TTC549 (cell line): ENCODE measurements around the gene PTPN13.
A peak's percentile ranks its signal among the peaks of the same experiment; 100 is the strongest.

ENCODE experiments used
- FAIRE-seq: peaks from 2 replicates; lab custom pipeline; 2012; peaks lifted over from hg19 to GRCh38; lab: Jason Lieb, UNC

PTPN13 gene

GRCh38 chr4:86593688-86594558, at the start of gene PTPN13:
Gene PTPN13 (plus strand): TSS chr4:86594315. CDS start chr4:86635257, 40,942 bp downstream.
- peak; percentile 96 for FAIRE-seq

DNA sequence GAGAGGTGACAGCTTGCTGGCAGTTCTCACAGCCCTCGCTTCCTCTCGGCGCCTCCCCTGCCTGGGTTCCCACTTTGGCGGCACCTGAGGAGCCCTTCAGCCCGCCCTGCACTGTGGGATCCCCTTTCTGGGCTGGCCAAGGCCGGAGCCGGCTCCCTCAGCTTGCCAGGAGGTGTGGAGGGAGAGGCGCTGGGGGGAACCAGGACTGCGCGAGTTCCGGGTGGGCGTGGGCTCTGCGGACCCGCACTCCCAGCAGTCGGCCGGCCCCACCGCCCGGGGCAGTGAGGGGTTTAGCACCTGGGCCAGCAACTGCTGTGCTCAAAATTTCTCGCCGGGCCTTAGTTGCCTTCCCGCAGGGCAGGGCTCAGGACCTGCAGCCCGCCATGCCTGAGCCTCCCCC, 47.0 kb upstream of the PTPN13 start:
- no peak for FAIRE-seq

- FAIRE-seq = no peak
These were observed 44.8 kb upstream of the PTPN13 start for GRCh38 chr4:86549163-86549788.

DNA sequence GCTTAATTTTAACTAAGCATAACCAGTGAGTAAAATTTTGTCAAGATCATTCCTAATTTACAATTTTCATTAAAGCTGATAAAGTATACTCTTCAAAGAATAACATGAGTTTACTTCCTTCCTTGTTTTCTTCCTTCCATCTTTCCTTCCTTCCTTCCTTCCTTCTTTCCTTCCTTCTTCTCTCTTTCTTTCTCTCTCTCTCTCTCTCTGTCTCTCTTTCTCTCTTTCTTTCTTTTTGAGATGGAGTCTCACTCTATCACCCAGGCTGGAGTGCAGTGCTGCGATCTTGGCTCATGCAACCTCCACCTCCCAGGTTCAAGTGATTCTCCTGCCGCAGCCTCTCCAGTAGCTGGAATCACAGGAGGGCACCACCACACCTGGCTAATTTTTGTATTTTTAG, 42.7 kb upstream of the PTPN13 start:
- no peak for FAIRE-seq

DNA sequence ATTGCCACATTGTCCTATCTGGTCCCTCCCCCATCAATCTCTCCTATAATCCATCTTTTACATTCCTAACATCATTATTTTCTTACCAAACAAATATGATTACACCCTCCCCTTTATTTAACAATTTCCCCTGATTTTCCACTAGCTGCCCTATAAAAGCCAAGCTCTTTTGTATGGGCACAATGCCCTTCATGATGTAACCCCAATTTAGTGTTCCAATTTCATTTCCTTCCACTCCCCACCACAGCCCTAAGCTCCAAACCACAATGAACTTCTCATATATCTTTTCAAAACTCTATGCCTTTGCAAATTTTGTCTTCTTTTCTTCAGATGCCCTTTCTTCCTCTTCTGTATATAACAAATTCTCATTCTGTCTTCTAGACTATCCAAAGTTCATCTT, 39.5 kb upstream of the PTPN13 start:
- FAIRE-seq = no peak

DNA sequence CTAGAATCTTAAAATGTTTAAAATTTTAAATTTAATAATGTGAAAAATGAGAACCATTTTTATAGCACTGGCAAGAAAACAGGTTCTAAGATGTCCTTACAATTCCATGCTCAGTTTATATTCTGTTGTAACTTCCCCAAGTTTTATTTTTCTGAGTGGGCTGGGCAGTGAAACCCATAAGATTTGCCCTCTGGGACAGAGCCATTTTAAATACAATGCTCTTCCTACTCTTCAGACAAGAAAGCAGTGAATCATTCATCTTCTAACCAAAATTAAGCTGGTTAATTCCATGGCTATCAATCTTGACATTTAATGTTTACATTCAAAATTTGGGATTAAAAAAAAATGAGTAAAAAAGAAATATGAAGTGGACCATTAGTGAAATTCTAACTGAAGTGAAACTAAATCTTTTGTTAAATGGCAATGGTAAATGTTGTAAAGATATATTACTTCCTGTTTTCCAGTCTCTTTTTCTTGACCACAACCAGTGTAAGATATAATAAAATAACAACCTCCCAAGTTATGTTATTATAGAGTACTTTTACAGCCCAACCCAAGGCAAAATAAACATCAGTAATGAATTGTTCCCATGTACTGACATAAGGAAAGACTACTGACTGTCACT, 37.2 kb upstream of the PTPN13 start:
- FAIRE-seq = no peak

- no peak for FAIRE-seq
These were observed 36.6 kb upstream of the PTPN13 start for GRCh38 chr4:86557526-86557925.

GRCh38 chr4:86558258-86558657, 35.9 kb upstream of the PTPN13 start:
- no peak for FAIRE-seq

- FAIRE-seq = no peak
These were observed 35.3 kb upstream of the PTPN13 start for GRCh38 chr4:86558797-86559196.

DNA sequence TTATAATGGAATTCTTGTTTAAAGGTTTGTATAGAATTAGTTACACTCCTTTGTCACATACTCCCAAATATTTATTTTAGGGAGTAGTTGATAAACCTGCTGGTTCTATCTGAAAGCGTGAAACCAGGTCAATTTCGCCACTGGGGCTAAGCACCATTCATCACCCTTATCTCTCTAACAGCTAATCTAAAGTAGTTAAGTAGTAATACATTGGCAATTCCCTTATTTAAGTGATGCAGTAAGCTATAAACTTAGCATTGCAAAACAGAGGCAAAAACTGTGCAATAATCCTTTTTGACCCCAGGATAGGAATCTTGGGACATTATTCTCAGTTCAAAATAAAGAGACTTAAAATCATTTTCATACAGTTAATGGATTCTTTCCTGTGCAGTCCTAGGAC, 33.7 kb upstream of the PTPN13 start:
- no peak for FAIRE-seq

- FAIRE-seq = no peak
These were observed 32.9 kb upstream of the PTPN13 start for GRCh38 chr4:86561256-86561655.

DNA sequence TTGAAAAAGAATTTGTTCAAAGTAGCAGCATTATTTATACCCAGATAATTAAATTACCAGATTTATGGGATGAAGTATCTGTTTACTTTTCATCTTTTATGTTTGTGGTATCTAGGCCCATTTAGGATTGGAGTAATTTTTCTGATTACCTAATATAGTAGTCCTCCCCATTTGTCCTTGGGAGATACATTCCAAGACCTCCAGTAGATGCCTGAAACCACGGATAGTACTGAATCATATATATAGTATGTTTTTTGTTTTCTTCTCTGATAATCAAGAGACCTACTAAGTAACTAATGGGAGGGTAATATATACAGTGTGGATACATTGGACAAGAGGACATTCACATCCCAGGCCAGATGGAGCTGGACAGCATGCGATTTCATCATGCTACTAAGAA, 30.7 kb upstream of the PTPN13 start:
- FAIRE-seq = no peak

- no peak for FAIRE-seq
These were observed 29.3 kb upstream of the PTPN13 start for GRCh38 chr4:86564795-86565194.

DNA sequence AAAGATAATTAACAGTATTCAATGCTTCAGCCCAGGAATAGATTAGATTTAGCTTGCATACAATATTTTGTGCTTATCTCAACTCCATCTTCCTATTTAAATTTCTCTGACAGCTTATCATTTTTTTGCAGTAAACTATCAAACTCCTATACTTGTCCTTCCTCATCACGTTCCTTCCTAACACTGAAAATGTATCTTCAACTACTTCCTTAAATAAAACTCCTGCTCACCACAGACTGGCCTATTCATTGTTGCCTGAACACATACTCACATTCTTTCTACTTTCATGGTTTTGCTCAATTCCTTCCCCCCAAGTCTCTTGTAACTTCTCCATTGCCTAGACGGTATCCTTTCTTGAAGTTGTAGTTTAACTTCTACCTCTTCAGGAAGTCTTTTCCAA, 28.5 kb upstream of the PTPN13 start:
- FAIRE-seq = no peak

DNA sequence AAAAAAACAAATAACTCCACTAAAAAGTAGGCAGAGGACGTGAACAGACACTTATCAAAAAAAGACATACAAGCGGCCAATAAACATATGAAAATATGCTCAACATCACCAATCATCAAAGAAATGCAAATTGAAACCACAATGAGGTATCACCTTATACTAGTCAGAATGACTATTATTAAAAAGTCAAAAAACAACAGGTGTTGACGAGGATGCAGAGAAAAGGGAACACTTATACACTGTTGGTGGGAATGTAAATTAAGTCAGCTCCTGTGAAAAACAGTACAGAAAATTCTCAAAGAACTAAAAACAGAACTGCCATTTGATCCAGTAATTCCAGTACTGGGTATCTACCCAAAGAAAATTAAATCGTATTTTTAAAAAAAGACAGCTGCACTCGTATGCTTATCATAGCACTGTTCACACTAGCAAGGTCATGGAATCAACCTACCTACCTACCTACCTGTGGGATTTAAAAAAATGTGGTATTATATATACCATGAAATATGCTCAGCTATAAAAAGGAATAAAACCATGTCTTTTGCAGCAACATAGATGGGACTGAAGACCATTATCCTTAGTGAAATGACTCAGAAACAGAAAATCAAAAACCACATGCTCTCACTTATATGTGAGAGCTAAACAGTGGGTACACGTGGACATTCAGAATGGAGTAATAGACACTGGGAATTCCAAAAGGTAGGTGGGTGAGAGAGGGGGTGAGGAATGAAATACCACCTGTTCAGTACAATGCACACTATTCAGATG, 24.8 kb upstream of the PTPN13 start:
- FAIRE-seq = no peak

GRCh38 chr4:86579941-86580340, 14.2 kb upstream of the PTPN13 start:
- no peak for FAIRE-seq

DNA sequence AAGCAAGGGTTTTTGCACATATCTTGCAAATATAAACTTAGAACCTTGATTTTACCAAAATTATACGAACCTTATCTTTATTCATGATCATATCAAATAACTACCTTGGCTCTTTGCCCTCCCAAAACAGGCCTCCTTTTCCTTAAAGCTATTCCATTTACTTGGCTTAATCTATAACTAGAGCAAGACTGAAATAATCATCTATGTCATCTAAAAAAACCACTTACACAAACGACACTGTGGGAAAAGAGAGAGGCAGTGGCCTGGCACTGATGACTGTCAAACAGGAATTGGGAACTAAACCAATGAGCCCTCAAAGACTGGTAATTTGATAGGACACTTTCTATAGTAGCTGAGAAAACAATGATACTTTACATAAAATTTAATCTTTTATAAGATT, 11.7 kb upstream of the PTPN13 start:
- no peak for FAIRE-seq

DNA sequence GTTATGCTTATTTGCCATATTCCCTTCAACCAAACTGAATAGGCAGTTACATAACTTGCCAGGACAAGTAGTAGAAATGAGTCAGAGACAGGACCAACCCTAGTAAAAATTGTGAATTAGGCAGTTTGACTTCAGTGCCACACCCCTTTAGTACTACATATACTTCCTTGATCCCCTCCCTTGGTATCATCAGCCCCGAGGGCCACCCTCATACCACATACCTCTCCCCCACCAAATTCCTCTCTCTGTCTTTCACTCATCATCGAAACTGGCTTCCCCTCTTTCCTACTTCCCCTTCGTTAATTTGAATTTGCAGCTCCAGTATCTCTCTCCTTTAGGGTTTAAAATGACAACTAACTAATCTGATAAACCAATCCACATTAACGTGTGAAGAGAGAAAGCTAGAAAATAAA, 7.9 kb upstream of the PTPN13 start:
- FAIRE-seq = no peak

DNA sequence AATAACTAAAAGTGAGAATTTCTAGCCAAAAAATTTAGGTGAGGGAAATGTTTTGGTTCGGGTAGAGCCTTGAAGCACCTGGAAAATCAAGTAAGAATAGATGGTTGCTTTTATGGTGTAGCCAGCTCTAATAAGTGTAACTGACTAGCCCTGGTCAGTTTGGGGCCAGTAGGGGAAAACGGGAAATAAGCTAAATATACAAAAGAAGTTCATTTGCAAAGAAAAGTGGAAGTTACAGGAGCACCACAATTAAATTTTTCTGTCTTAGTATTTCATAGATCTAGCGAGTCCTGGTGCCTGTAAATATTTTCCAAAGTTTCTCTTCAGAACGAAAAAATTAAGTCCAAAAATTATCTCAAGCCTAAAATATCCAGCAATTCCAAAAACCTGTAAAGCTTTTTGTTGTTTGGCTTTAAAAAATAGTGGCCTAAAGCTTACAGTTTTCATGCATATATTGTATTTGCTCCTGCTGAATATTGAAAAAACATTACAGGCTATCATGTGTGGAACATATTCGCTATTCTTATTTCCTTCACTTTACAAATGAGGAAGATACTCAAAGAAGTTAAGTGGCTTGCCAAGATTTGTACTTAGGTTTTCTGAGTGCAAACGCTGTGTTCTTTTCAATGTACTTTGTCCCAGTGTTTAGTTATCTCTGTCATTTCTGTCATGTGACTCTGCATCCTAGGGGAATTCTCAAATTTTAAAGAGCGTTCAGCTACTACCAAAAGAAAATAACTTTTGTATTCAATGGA, 7.3 kb upstream of the PTPN13 start:
- FAIRE-seq = no peak

DNA sequence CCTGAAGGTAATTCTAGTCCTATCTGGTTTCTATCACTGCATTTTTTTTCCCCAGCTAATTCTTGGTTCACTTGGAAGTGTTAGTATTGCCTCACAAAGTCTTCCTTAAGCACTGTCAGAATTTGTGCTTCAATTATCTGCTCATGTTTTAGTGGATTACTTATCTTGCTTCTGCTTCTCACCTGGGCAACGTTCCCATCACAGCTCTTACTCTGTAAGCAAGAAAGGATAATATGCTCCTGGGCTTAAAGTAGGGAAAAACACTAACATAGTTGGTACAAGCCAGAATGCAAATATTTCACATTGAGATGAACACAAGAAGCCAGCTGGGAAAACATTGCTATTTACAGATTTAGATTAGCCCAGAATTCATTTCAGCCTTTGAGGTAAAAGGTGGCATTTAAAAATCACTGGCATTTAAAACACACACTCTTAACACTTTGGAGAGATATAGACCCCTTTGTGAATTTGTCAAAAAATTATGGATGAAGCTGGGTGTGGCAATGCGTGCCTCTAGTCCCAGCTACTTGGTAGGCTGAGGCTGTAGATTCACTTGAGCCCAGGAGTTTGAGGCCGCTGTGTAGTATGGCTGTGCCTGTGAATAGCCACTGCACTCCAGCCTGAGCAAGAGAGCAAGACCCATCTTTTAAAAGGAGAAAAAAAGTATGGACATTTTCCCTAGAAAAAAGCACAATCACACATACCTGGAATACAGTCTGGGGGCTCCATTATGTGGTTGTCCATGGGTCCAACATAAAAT, 6.6 kb upstream of the PTPN13 start:
- FAIRE-seq = no peak
